HG03460 (cell line): ENCODE results near the gene SLC26A9.

Experiments used
- ATAC-seq: cut with Tn5 transposase; IDR thresholded peaks from one replicate; pipeline ENCODE4 v1.9.1; 2021; ENCODE audit not compliant: unreplicated experiment

SLC26A9 gene, protein sequence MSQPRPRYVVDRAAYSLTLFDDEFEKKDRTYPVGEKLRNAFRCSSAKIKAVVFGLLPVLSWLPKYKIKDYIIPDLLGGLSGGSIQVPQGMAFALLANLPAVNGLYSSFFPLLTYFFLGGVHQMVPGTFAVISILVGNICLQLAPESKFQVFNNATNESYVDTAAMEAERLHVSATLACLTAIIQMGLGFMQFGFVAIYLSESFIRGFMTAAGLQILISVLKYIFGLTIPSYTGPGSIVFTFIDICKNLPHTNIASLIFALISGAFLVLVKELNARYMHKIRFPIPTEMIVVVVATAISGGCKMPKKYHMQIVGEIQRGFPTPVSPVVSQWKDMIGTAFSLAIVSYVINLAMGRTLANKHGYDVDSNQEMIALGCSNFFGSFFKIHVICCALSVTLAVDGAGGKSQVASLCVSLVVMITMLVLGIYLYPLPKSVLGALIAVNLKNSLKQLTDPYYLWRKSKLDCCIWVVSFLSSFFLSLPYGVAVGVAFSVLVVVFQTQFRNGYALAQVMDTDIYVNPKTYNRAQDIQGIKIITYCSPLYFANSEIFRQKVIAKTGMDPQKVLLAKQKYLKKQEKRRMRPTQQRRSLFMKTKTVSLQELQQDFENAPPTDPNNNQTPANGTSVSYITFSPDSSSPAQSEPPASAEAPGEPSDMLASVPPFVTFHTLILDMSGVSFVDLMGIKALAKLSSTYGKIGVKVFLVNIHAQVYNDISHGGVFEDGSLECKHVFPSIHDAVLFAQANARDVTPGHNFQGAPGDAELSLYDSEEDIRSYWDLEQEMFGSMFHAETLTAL

DNA sequence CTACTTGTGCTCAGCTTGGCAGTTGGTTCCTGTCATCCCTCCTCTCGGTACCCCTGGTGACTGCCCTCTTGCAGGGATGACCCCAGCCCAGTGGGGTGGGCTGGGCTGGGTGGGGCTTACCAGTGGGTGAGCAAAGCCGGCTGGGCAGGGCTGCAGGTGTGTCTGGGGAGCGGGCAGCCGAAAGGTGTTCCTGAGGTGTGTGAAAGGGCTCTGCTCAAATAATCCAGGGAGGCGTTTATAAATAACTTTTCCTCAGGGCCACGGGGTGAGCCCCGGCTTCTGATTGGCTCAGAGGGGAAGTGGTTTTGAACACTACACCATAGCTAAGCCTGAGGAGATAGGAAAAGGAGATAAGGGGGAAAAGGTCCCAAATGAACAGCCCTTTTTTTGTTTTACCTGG, at the start of gene SLC26A9:
TSS of gene SLC26A9 (minus strand) at position 212 of the 400 bp plus-strand sequence. CDS start 7,636 bp downstream, outside the sequence.
- no peak for ATAC-seq

DNA sequence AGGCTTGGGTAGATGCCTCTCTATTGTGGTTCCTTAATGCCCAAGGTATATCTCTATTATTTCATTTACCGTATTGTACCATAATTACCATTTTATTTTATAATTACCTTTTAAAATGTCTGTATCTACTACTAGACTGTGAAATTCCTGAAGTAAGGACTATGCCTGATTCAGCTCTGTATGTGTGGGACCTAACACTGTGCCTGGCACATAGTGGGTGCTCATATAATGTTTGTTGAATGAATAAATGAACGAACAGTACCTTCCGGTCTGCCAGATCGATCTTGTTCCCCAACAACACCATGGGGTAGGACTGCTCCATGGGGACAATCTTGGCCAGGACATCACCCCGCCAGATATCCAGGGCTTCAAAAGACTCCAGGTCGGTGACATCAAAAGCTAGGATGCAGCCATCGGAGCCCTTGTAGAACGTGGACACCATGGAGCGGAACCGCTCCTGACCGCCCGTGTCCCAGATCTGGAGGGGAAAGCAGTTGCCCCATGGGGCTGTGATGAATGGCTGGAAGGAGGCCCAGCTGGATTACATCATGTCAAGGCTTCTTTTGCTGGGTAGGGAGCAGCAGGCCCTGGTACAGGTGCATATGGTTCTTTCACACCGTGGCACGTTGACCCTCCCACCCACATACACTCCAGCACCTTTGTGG, 49.1 kb upstream of the SLC26A9 start:
- ATAC-seq, result no peak

DNA sequence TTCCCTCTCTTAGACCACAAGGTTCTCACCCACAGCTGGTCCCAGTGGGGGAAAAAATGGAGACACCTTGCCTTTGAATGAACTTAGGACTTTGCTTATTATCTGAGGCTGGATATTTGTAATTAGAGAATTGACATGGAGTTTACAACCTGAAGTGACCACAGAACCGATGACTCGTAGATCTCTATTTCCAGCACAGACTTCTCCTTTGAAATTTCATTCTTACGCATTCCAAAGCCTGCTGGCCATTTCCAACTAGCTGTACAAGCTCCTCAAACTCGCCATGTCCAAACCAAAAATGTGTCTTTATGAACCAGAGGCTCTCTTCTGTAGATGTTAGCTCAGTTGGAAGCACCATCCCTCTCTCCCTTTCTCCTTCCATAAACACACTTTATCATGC, 48.0 kb upstream of the SLC26A9 start:
- no peak for ATAC-seq

DNA sequence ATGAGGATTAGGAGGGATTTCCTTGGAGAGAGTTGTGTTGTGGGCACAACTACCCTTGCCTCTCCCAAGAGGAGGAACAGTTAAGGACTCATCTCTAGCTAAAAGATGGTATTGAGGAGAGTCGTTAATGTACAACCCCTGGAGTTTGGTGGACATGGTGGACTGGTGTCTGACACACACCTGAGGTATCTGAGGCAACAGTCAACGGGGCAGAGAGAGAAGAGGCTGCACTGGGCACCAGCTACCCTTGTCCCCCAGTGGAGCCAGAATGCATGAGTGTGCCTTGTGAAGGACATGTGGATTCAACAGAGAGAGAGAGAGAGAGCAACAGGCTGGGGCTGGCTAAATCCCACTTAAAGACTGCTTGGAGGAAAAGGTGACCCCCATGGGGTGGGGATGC, 47.0 kb upstream of the SLC26A9 start:
- no peak for ATAC-seq

DNA sequence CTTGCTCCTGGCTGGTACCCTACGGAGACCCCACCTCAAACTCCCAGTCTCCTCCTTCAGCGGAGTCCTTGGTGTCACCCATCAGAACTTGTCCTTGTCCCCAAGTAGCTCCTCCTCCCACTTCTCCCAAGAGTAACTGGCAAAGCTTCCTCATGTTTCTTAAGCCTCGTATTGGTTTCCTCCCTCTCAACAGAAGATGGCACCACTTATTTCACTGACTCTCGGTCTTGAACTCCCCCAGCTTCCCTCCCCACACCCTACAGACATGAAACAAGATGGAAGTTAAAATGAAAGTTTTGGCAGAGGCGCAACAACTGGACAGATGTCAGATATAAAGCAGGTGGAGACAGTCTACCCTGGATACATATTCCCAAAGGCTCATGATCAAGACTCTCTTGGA, 46.5 kb upstream of the SLC26A9 start:
- ATAC-seq, result no peak

DNA sequence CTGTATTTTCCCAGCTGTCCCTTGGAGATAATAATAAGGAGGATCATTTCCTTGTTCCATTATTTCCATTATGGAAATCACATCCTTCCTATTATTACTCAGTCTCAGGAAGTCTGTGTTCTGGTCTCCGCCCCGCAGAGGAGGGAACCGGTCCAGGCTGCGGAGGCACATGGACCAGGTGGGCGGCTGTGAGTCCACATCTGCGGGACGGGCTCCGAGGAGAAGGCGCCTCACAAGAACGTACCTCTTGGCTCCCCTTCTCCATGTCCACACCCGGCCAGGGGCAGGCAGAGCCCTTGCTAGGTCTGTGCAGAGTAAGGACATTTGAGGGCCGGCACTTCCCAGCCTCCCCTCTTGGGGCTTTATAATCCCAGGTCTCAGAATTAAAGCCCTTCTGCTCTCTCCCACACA, 45.3 kb upstream of the SLC26A9 start:
- ATAC-seq, result no peak

DNA sequence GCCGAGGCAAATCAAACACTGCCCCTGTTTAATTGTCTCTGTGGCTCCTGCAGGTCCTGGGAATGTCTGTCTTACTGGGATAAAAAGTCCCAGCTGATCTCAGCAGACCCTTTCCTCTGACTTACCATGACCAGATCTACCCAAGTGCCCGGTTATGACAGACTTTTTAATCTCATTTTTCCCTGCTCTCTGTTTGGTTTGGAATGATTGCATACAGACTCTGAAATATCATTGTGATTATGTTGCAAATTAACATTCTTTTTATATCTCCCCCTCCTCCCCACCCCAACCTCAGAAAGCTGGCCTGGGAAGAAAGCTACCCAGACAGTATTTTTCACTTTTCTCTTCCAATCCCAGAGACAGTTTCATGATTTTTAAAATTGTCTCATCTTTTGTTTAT, 43.6 kb upstream of the SLC26A9 start:
- no peak for ATAC-seq

DNA sequence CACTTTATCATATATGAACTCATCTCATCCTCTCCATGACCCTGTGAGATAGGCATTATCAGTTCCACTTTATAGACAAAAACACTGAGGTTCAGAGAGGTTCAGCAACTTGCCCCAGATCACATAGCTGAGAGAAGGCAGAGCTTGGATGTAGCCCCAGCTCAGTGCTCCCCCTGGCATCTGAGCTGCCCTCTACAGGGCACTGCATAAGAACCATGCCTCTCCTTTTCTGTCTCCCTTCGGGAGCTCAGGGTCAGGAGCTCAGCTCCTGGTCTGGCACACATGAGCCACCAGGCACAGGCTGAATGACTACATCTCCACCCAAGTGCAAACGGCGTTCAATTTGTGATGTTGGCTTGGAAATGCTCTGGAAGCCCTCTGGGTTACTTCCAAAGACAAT, 43.0 kb upstream of the SLC26A9 start:
- no peak for ATAC-seq

DNA sequence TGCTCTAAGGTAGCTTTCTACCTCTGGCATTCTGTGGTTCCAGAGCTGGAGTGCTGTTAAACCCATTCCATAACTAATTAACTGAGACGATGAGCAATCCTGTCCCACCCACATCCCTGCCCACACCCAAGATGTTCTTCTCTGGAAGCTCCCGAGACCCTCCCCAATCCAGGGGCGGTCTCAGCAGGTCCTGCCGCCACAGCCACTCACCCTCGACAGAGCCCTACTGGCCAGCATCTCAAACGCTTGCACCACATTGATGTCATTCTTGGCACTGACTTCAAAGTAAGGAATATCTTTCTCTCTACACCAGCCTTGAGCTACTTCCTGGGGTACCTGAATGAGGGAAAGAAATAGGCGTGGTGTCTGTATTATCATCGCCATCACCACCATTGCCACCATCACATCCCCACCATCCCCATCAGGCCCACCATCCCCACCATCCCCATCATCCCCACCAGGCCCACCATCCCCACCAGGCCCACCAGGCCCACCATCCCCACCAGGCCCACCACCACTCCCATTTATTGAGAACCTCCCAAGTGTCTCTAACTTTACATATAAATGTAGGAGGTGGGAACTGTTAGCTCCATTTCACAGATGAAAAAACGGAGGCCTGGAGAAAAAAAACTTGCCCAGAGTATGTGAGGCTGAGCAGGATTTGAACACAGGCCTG, 42.2 kb upstream of the SLC26A9 start:
- ATAC-seq, result no peak

DNA sequence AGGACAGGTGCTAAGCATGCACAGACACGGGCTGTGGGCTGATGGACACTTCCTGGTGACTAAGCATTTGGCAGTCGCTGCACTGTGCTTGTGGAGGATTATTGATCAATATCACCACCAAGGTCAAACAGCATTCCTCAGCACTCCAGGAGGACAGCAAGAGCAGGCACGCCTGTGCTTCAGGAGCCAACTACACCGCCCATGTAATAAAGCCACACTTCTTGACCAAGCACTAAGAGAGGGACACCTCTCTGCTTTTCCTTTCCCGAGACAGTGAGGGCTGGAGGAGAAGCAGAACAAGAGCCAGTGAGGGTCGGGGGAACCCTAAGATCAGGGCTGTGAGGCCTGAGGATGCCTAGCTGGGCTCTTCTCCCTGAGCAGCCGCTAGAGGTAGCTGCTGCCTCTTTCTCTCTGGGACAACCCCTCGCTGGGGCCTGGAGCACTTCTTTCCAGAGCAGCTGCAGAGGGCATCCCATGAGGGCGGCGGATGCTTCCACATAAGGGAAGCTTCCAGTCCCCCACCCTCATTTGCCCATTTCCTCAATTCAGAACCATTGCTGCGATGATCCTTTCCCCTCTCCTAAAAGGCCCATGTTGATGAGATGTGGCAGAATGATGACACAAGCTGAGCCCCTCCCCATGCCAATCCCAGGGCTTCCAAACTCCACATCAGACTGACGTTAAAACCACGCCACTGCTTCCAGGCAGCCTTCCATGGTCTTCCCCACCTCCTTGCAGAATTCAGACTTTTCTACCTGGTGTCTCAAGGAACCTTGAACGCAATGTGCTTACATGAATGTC, 40.9 kb upstream of the SLC26A9 start:
- no peak for ATAC-seq

DNA sequence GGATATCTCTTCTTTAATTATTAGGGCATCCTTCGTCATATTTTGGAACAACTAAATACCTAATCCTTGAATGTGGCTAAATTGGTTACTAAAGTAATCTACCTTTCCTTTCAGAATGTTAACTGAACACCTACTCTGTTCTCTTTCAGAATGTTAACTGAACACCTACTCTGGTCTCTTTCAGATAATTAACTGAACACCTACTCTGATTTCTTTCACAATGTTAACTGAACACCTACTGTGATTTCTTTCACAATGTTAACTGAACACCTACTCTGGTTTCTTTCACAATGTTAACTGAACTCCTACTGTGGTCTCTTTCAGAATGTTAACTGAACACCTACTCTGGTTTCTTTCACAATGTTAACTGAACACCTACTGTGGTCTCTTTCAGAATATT, 38.0 kb upstream of the SLC26A9 start:
- no peak for ATAC-seq

DNA sequence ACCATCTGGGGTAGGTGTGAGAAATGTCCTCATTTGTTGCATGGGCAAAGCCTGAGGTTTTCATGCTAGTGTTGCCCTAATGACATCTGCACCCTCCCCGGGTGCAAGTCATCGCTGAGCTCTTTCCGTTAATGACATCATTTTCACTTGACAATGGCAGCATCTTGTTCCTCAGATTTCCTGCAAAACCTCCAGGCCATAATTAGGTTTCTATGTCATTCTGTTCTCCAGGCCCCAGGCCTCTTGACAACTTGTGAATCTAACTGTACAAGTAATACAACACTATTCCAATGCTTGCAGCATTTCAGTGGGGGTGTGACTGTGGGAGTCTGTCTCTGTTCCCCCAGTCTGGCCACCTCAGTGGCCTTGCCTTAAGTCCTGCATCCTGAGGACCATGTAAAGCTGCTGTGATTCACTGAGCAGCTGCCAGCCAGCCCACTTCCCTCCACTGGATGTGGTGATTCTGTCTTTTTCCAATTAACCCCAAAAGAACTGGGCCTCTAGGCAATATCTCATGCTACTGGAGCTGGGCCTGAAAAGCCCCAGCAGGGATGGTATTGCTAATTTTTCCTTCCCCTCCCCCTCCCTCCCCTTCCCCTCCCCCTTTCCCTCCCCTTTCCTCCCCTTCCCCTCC, 37.1 kb upstream of the SLC26A9 start:
- ATAC-seq, result no peak

DNA sequence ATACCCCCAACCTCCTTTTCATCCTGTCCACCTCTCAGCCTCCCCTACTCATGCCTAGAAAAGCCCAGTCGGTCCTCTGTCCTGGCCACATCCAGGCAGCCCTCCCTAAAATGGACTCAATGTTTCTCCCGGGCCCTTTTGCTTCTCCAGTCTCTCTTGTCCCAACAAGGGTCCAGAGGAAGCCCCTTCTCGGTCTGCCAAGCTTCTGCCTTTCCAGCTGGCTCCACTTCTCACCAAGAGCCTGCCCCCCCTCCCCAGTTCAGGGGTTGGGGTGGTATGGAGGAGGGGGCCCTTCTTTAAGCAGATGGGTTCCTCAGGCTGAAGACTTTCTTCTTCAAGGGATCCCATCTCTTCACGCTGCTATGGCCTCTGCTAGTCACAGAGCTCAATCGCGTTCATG, 36.0 kb upstream of the SLC26A9 start:
- no peak for ATAC-seq

DNA sequence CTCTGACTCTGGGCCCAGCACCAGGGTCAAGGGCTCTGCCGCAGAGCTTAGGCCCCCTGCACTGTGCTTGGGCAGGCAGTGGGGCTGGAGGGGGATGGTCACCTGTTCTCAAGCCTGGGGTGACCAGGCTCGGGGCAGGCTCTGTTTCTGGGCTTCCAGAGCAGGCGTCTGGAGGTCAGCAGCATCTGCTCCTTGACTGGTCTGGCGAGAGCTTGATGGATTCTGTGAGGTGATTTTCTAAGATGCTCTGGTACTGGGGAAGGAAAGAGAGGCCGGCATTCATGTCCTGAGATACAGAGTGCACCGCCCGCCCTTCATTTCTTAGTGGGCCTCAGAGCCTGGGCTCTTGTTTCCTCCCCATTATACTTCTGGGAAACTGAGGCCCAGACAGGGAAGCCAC, 35.4 kb upstream of the SLC26A9 start:
- no peak for ATAC-seq

DNA sequence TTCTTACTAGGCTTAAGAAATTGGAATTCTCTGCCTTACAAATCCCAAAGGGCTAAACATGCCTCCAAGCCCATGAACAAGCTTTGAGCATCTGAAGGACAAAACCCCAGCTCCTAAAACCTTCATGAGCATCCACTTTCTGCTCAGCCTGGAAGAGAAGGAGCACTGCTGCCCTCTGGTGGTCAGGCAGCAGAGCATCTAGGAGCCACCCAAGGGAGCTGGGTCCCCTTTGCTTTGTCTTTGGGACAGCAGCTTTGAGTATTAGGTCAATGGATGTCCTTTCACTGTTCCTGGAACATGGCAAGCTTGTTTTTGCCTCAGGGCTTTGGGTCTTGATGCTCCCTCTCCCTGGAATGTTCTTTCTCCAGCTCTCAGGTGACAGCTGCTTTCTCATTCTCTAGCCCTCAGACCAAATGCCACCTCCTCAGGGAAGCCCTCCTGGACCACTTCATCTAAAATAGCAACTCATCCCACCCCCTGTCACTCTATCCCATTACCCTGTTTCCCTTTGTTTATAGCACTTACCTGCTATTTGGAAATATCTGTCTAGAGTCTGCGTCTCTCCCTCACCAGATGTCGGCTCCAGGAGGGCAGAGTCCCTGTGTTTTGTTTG, 34.3 kb upstream of the SLC26A9 start:
- no peak for ATAC-seq

DNA sequence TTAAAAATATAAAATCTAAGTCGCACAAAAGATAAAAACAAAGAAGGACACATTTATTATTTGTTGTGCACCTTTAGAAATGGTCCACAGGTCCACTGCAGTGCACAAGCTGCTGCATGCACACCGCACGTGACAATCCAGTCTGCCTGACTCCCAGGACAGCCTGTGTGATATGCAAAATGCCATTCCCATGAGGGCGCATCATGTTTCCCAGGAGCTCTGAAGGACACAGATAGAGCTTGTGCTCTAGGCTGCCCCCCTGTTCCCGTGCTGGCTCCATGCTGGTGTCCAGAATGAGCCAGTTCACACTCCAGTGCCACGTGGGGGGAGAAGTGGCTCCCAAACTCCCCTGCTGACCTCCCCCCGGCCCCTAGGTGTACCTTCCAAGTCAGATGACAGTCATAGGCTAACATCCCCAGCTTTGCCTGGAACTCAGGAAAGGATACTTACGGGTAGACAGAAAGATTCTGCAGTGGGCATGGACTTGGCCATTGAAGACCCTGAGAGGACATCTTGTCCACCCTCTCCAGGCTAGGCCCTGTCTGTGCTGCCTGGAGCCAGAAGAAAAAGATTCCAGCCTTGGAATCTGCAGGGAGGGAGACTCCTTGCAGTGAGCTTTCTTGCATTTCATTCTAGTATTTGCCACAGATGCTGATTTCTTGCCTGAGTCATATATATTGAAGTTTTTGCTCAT, 33.6 kb upstream of the SLC26A9 start:
- ATAC-seq, result no peak

DNA sequence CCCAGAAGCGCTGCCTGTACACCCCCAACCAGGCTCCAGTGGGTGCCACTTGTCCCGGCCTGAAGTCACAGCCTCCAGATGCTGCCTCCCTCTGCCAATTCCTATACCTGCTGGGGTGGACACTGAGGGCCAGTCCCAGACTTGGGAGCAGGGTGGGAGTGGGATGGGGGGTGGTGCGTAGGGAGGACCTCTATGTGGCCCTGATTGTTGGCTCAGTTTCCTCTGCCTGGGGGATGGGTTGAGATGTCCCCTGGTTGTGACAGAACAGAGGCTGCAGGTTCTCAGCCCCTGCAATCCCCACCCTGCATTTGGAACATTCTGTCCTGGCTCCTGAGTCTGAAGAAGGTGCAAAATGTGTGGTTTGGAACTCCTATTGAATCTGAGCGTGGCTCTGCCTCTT, 32.8 kb upstream of the SLC26A9 start:
- no peak for ATAC-seq

DNA sequence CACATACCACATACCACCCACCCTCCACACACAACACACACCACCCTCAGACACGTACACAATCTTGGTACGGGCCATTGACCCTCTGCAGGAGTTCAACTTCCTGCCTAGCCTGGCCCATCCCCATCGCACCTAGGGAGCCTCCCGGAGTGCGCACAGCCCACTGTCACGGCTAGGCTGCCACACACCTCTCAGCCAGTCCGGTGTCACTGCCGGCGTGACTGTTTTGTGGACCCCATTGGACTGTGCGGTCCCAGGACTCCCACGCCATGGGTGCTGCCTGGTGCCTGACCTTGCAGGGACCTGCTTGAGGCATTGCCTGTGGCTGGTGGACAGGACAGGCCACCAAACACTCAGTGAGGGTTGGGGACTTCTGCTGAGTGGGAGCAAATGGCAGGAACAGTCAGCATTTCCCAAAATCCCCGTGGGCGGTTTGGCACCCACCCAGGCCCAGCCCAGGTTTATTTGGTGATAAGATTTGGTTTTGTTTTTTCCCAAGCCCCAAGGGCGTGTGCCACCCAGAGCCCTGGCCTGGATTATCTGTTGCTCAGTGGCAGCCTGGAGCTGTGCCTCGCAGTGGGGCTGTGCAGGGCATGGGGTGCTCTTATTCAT, 32.2 kb upstream of the SLC26A9 start:
- no peak for ATAC-seq

DNA sequence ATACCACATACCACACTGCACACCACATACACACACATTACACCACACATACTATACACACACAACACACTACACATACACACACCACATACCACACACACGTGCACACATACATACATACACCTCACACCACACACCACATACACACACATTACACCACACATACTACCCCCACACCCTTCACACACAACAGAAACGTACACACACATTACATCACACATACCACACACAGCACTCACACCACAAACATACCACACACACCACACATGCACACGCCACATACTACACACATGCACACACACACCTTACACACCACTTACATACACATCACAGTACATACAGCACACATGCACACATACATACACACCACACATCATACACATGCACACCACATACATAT, 31.5 kb upstream of the SLC26A9 start:
- ATAC-seq, result no peak
